ENCODE data around the gene GUCA2A.

Gene GUCA2A

DNA sequence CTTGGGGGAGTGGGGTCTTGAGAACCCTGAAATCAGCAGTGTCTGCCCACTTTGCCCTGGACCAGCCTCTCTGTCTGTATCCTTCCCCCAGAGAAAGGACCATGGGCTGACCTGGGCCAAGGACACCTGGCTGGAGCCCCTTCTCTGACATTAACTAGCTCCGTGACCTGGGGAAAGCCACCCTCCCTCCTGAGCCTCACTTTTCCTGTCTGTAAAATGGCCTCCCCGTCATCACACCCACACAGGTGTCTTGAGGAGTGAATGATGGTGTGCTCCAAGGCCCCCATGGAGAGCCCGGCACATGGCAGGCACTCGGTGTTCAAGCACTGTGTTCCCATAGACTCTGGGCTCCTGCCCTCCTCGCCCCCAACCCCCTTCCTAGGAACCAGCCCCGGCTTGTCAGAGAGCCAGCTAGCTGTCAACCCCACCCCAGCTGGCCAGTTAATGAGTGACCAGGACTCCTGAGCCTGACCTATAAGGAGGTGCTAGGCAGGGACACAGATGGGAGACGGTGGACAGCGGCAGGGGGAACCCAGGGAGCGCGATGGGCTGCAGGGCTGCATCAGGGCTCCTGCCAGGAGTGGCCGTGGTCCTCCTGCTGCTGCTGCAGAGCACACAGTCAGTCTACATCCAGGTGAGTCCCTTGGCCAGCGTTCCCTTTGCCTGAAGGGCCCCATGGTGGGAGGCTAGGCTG, 11.5 kb downstream of the GUCA2A start, which contains the start of gene GUCA2B:
Gene GUCA2B, plus strand, starts transcription at position 504 of the 694 bp plus-strand sequence. Its CDS starts 41 bp downstream, at position 545.
- no peak for DNase-seq

GRCh38 chr1:42152119-42152518, 12.4 kb downstream of the GUCA2A start:
- DNase-seq, result no peak

DNA sequence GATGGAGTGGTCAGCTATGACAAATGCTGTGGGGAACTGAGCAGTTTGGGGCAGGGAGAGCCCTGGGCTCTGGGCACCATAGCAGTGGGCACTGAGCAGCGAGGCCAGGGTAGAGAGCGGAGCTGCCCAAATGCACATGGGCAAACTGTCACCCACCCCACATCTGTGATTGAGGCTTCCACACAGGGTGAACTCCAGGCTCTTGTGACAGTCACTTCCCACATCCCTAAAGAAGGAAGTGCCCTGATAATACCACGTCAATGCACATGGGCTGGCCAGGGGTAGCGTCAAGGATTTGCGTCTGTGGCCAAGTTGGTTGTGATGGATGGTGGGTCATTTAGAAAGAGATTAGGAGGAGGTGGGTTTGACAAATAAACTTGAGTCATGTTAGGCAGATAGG, 13.9 kb downstream of the GUCA2A start:
- DNase-seq, result no peak

GRCh38 chr1:42148166-42148565, 16.4 kb downstream of the GUCA2A start:
- no peak for DNase-seq

DNA sequence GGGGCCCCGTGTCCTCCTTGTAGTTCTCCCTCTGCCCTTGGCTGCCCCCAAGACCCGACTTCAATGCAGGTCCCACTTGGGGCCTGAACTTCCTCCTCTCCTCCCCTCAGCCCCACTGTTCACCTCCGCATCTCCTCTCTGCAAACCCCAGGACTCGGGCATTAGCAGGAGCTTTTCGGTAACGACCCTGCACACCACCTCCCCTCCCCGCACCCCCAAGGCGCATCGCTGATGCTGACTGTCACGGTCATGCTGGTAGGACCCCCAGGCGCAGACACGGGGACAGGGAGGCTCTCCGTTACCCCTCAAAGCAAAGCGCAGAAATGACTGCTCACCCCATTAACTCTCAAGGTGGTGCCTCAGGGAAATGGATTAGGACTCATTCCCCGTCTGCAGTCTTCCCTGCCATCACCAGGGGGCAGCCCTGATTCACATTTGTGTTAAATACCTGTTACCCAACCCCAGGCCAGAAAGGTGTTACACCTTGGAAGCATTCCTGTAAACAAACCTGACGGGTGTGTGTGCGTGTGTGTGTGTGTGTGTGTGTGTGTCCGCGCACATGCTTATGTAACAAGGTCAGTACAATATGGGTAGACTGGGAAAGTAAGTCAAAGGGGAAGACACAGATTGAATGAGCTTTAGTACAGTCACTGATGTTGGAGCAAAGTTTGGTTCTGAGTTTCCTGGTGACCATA, 17.8 kb downstream of the GUCA2A start:
- peak; percentile 79 for DNase-seq

- DNase-seq, result no peak
Observed at GRCh38 chr1:42145764-42146625, 18.6 kb downstream of the GUCA2A start.

DNA sequence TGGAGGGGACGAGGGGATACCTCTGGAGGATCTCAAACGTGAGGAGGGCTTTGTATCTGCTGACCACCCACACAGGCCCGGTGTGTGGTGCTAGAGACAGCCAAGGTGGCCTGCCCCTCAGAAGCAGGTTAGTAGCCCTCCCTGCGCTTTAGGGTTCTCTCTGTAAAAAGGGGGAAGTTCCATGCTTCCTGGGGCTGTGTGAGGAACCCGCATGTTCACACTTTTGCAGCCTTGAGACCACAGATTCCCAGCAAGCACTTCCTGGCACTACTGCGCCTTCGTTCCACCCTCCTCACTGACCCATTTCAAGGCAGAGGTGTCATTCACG, 19.2 kb downstream of the GUCA2A start:
- DNase-seq, result no peak

- DNase-seq, result no peak
Observed at GRCh38 chr1:42144711-42145388, 19.7 kb downstream of the GUCA2A start.

DNA sequence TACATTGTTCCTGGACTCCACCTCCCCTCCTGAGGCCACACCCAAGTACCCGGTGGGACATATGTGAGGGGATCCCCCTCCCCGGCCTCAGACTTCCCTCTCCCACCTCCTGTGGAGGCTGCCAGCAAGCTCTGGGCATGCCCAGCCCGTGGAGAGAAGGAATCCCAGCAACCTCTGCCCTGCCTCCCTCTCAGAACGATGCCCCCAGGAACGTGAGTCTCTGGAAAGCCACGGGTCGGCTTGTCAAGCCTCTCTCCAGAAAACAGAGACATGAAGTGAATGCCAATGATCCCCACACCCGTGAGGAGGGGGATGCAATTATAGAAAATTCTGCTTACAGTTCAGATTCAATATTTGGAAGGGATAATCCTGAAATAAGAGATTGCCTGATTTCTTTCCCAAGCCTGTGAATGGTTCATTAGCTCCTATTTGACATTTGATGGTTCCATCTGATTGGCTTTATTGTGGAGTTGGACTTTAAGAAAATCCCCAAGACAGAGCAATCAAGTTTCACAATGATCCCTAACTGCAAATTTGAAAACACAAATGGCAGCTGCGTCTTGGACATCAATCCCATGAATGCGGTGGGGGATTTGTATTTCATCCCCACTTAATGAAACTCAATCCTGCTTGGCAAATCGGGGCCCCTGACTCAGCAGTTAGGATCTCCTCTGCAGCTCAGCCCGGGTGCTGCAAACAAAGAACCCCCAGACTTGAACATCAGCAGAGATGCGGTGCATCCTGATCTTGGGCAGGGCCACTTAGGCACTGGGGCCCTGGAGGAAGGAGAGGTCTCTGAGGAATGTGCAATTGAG, 20.4 kb downstream of the GUCA2A start:
- DNase-seq, result no peak

- no peak for DNase-seq
Observed at GRCh38 chr1:42142894-42143675, 21.5 kb downstream of the GUCA2A start.

- no peak for DNase-seq
Observed at GRCh38 chr1:42141978-42142377, 22.6 kb downstream of the GUCA2A start.

- DNase-seq, result no peak
Observed at GRCh38 chr1:42140191-42140590, 24.4 kb downstream of the GUCA2A start.

GRCh38 chr1:42139444-42139843, 25.1 kb downstream of the GUCA2A start:
- no peak for DNase-seq

DNA sequence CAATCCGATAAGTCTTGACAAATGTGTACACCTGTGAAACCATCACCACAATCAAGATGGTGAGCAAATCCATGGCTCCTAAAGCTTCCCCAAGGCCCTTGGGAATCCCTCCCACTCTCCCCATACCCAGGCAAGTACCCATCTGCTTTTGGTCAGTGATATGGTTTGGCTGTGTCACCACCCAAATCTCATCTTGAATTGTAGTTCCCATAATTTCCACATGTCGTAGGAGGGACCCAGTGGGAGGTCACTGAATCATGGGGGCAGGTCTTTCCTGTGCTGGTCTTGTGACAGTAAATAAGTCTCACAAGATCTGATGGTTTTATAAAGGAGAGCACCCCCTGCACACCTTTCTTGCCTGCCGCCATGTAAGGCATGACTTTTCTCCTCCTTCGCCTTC, 26.0 kb downstream of the GUCA2A start:
- no peak for DNase-seq

DNA sequence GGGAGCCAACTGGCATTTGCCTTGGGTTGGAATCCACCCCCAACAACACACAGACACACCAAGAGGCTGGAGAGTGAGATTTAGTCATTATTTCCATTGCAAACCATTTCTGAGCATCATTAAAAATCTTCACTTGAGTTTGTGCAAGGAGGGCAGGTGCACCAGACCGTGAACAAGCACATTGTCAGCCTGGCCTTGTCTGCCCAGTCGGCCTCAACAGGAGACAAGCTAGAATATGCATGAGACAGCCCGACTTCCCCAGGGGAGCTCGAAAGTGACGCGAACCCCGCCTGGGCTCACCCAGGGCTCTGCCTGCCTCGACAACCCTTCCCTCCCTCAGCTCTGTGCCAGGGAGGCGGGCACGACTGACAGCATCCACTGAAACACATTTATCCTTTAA, 26.8 kb downstream of the GUCA2A start:
- DNase-seq, result no peak

DNA sequence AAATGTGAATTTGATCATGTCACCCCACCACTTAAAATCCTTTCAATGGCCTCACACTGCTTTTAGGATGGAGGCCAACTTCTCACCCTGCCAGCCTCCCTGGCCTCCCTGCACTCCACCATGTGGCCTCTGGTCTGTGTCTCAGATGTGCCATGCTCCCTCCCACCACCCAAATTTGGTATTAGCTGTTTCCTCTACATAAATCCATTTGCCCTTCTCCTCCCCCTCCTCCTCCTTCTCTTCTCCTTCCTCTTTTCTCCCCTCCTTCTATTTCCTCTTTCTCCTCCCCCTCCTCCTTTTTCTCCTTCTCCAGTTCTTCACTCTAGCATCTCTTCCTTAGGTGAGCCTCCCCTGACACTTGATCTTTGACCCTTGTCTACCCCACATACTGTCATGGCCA, 28.1 kb downstream of the GUCA2A start:
- DNase-seq, result no peak

- DNase-seq, result no peak
Observed at GRCh38 chr1:42135426-42135825, 29.1 kb downstream of the GUCA2A start.

DNA sequence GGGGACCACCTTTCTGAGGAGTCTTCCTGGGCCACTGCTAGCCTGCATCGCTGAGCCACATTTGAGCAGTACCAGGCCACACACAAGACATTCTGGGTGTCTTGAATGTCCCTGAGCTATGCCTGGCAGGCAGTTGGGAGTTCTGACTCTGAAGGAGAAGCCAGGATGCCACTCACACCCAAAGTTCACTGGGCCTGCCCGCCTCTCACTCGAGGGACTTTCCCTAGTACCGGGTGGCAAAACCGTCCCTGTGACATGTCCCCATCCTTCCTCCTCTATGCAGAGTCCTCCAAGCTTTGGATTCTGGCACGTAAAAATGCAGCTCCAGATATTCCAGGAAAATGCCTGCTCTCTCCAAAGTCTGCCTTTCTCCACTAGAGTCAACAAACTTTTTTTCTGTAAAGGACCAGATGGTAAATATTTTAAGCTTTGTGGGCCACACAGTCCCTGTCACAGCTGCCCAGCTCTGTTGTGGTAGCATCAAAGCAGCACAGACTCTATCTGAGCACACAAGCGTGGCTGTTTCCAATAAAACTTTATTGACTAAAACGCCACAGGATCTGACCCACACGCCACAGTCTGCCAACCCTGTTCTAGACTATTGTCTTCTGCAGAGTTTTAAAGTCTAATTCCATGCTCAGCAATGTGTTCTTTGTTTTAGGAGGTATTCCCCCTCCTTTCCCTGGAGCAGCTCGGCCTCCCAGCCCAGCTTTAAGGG, 30.6 kb downstream of the GUCA2A start:
- DNase-seq, result no peak

DNA sequence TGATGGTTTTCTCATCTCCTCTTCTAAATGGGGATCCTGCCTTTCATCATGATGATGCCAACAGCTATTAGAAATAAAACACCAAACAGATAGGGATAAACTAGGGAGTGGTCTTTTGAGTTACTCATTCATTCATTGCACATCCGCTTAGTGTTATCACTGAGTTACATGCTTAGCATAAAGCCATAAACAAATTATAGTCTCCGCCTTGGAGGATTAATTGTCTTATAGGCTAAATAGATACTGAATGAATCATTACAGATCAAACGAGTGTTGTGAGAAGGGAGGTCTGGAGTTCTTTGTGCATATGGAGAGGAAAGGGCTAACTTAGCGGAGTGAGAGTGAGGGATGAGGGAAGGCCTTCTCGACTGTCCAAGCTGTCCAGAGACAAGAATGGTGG, 31.2 kb downstream of the GUCA2A start:
- no peak for DNase-seq

DNA sequence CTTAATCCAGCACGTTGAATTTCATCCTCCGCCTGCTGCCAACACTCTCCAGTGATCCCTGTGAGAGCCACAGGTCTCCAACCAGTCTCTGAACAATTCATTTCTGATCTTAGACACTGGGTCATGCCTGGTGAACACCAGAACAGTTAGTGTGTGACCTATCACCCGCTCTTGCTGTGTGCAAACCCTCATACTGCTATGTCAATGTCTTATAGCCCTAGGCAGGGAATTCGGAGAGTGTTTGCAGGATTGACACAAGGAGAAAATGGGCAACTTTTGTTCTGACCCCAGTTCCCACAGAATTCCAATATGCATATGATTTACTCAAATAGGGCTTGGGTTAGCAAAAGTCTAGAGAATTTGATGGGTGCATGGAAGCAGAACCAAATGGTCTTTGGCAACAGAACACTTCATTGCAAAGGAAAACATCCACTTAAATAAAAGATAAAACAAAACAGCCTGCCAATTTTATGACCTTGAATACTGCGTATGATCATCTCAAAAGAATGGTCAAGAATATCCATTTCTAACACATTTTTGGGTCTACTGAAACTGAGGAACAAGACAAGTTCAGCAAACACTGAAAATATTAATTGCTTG, 34.4 kb downstream of the GUCA2A start:
- no peak for DNase-seq
